GM12801 (cell line): ENCODE results near the gene CTBP2.

ENCODE experiments used
- TF ChIP-seq, protein P1 (sequence below): IDR thresholded peaks from one replicate; pipeline ENCODE4 v1.5.1; 2011; ENCODE audit warnings: control low read depth; ENCODE audit not compliant: insufficient read length; ENCODE audit errors: extremely low read depth

The CTBP2 gene

DNA sequence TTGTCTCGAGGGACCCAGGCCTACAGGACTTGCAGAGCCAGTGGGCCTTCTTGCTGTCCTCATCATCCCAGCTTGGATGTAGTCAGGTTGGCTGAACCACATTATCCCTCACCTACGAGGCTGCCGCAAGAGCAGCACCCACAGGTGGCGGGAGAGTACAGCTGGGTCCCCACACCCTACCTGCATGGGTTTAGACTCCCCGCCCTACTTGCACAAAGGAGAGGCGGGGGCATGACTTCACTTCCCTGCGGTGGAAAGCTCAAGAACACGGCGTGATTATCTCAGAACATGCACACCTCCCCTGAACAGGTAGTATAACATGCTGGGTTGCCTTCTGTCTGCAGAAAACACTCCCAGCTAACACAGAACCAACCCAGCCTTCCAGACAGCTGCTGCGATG is 57.5 kb downstream of the CTBP2 start:
- TF ChIP-seq, protein P1, sequence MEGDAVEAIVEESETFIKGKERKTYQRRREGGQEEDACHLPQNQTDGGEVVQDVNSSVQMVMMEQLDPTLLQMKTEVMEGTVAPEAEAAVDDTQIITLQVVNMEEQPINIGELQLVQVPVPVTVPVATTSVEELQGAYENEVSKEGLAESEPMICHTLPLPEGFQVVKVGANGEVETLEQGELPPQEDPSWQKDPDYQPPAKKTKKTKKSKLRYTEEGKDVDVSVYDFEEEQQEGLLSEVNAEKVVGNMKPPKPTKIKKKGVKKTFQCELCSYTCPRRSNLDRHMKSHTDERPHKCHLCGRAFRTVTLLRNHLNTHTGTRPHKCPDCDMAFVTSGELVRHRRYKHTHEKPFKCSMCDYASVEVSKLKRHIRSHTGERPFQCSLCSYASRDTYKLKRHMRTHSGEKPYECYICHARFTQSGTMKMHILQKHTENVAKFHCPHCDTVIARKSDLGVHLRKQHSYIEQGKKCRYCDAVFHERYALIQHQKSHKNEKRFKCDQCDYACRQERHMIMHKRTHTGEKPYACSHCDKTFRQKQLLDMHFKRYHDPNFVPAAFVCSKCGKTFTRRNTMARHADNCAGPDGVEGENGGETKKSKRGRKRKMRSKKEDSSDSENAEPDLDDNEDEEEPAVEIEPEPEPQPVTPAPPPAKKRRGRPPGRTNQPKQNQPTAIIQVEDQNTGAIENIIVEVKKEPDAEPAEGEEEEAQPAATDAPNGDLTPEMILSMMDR: no peak

DNA sequence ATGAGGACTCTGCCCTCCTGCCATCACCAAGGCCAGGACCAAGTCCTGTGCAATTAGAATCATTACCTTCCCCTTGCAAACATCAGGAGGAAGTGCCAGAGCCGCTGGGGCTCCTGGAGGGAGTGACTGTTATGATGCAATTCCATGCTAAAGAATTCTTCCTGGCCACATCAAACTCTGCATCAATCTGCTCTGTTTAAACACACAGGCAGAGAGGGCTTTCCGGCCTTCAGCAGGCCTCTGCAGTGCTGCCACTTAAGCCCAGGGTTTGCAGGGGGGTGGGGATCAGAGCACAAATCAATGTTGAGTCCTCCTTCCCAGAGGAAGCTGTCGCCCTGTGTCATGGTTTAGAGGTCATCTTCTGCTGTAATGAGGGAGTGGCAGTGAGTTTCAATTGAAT is 58.1 kb downstream of the CTBP2 start:
- TF ChIP-seq, protein P1: no peak

DNA sequence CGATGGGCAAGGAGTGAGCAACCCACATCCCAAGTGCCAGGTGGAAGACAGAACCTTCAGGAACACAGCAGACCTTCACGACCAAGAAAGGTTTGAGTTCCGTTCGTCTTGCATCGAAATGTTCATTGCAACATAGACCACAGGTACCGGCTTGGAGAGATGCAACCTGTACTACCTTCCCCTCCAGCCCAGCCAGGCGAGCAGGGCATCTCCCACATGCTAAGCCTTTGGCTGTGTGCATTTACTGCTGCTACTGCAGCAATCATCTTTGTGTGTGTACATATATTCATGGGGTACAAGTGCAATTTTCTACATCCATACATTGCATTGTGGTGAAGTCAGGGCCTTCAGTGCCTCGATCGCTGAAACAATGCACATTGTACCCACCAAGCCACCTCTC is 58.8 kb downstream of the CTBP2 start:
- TF ChIP-seq, protein P1: no peak

DNA sequence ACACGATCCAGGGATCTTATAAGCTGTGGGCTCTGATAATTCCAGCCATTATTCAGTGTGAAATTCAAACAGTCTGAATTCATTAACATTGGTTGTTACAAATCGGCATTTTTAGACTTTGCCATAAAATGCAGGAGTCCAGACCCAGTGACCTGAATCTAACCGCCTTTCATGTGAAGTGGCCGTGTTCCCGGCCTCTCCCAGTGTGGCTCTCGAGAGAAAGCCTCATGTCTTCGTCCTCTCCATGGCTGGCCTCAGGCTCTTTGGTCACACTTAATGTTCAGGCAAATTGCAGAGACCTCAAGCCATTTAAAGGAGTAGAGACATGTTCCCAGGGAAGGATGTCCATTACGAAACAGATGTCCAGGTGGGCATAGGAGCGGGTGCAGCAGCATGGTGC is 59.3 kb downstream of the CTBP2 start:
- TF ChIP-seq, protein P1: no peak

DNA sequence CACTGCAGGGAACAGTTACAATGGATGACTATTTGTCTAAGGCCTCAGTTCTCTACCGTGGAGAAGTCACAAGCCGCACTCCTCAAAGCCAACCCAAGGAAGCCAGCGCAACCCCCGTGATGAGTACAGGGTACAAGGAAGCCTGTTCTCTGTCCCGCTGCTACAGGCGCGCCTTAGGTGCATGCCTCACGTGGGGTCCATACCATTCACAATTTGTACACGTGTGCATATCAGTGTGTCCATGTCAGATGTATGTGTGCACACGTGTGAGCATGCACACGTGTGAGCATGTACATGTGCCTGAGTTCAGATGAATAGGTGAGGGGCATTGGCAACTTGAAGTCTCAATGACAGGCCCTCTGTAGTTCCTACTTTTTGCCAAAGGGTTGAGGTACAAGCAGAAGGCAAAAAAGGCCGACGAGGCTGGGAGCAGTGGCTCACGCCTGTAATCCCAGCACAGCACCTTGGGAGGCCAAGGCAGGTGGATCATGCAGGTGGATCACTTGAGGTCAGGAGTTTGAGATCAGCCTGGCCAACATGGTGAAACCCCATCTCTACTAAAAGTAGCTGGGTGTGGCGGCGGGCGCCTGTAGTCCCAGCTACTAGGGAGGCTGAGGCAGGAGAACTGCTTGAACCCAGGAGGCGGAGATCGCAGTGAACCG is 62.8 kb downstream of the CTBP2 start:
- TF ChIP-seq, protein P1: no peak

DNA sequence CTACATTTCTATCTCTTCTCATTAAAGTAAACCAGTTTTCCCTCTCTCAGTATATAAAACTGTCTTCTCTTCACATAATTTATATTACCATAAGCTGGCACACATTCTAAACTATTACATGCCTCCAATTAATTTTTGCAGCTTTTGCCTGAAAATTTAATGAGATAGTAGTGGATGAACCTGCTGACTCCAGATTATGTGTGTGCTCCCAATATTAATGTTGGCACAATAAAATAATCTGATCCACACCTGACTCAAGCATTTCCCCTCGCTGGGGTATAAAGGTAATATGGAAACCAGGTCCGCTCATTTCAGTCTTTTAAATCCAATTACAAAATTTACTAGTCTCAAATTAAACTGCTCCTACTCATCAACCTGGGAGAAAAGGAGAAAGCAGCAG is 63.4 kb downstream of the CTBP2 start:
- TF ChIP-seq, protein P1: no peak

DNA sequence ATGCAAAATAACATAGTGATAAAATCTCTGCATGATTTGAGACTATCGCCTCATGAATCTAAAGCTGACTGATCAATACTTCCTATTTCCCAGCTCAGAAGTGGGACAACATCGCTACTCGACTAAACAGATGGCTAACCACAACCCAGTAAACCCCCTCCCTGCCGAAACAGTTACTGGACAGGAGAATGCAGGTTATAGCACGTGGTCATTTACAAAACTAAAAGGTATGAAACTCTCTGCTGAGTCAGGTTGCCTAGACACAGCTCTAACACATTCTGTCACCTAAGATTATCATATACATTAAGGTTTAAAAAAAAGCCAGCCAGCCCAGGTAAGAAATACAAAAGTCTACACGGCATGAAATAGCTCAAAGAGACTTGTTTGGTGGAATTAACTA is 64.0 kb downstream of the CTBP2 start:
- TF ChIP-seq, protein P1: no peak
